ENCODE data around the gene FBN1.

Gene FBN1

GRCh38 chr15:48426941-48427340 is 218.6 kb downstream of the FBN1 start:
- no peak for DNase-seq (ENCODE audit: low spot score)

- no peak for DNase-seq (ENCODE audit: low spot score)
These were observed 219.5 kb downstream of the FBN1 start for GRCh38 chr15:48426044-48426443.

GRCh38 chr15:48425051-48425450 is 220.5 kb downstream of the FBN1 start:
- no peak for DNase-seq (ENCODE audit: low spot score)

- DNase-seq (ENCODE audit: low spot score): no peak
These were observed 221.5 kb downstream of the FBN1 start for GRCh38 chr15:48423896-48424475.

- no peak for DNase-seq (ENCODE audit: low spot score)
These were observed 222.2 kb downstream of the FBN1 start for GRCh38 chr15:48423342-48423741.

GRCh38 chr15:48422401-48422800 is 223.1 kb downstream of the FBN1 start:
- no peak for DNase-seq (ENCODE audit: low spot score)

- DNase-seq (ENCODE audit: low spot score): no peak
These were observed 224.1 kb downstream of the FBN1 start for GRCh38 chr15:48421362-48421761.

- DNase-seq (ENCODE audit: low spot score): no peak
These were observed 225.6 kb downstream of the FBN1 start for GRCh38 chr15:48419896-48420295.

- DNase-seq (ENCODE audit: low spot score): no peak
These were observed 227.2 kb downstream of the FBN1 start for GRCh38 chr15:48418343-48418742.

- DNase-seq (ENCODE audit: low spot score): no peak
These were observed 229.2 kb downstream of the FBN1 start for GRCh38 chr15:48416301-48416700.

- peak; percentile 39 for DNase-seq (ENCODE audit: low spot score)
These were observed 230.2 kb downstream of the FBN1 start for GRCh38 chr15:48415036-48415886.

GRCh38 chr15:48414015-48414414 is 231.5 kb downstream of the FBN1 start:
- DNase-seq (ENCODE audit: low spot score): no peak

- DNase-seq (ENCODE audit: low spot score): no peak
These were observed 232.2 kb downstream of the FBN1 start for GRCh38 chr15:48413304-48413703.

GRCh38 chr15:48411971-48412591 is 233.4 kb downstream of the FBN1 start:
- no peak for DNase-seq (ENCODE audit: low spot score)

GRCh38 chr15:48409623-48410022 is 235.9 kb downstream of the FBN1 start:
- DNase-seq (ENCODE audit: low spot score): no peak

GRCh38 chr15:48408327-48408726 is 237.2 kb downstream of the FBN1 start:
- DNase-seq (ENCODE audit: low spot score): no peak

GRCh38 chr15:48407646-48408045 is 237.9 kb downstream of the FBN1 start:
- no peak for DNase-seq (ENCODE audit: low spot score)

GRCh38 chr15:48406911-48407310 is 238.6 kb downstream of the FBN1 start:
- no peak for DNase-seq (ENCODE audit: low spot score)

- DNase-seq (ENCODE audit: low spot score): no peak
These were observed 239.1 kb downstream of the FBN1 start for GRCh38 chr15:48406266-48406891.

GRCh38 chr15:48402427-48403177 is 242.9 kb downstream of the FBN1 start:
- DNase-seq (ENCODE audit: low spot score): no peak

GRCh38 chr15:48400086-48400485 is 245.4 kb downstream of the FBN1 start:
- DNase-seq (ENCODE audit: low spot score): no peak

- DNase-seq (ENCODE audit: low spot score): no peak
These were observed 247.7 kb downstream of the FBN1 start for GRCh38 chr15:48397841-48398240.
